IPS-18a (cell line): ENCODE measurements around the gene MRPS27.
A peak's percentile ranks its signal among the peaks of the same experiment; 100 is the strongest.
"Not testable (repeated sequence)": the region's sequence is repeated elsewhere in the genome, so short reads cannot be mapped to it uniquely, and the experiment has no call there.

Experiments
- H3K27ac ChIP-seq: one replicate; pipeline ENCODE4 v1.5.1; 2013; ENCODE audit warnings: low read length
- H3K27me3 ChIP-seq: one replicate; pipeline ENCODE4 v1.6.1; 2013; ENCODE audit warnings: mild to moderate bottlenecking, low read length; ENCODE audit not compliant: control insufficient read depth, insufficient read depth
- H3K36me3 ChIP-seq: one replicate; pipeline ENCODE4 v1.6.1; 2013; ENCODE audit warnings: low read depth, low read length; ENCODE audit not compliant: control insufficient read depth
- H3K4me1 ChIP-seq: one replicate; pipeline ENCODE4 v1.6.1; 2013; ENCODE audit warnings: low read depth, low read length; ENCODE audit not compliant: control insufficient read depth
- H3K4me3 ChIP-seq: one replicate; pipeline ENCODE4 v1.5.1; 2013; ENCODE audit warnings: low read length
- H3K9ac ChIP-seq: one replicate; pipeline ENCODE4 v1.6.1; 2013; ENCODE audit warnings: mild to moderate bottlenecking, low read length, moderate library complexity
- H3K9me3 ChIP-seq: one replicate; pipeline ENCODE4 v1.6.1; 2013; ENCODE audit warnings: low read depth, low read length; ENCODE audit not compliant: control insufficient read depth

Gene MRPS27

GRCh38 chr5:72325566-72326305, 5.7 kb upstream of the MRPS27 start:
- peaks cover 12% of the 10 kb centered on the region for H3K36me3 ChIP-seq
- H3K4me3 ChIP-seq: no peak overlapping the region
- H3K27me3 ChIP-seq: no peaks in the 10 kb centered on the region
- H3K9me3 ChIP-seq: no peaks in the 10 kb centered on the region
- H3K9ac ChIP-seq: no peak overlapping the region
- H3K27ac ChIP-seq: no peak overlapping the region
- peaks cover 3% of the 10 kb centered on the region for H3K4me1 ChIP-seq

GRCh38 chr5:72324189-72324825, 4.3 kb upstream of the MRPS27 start:
- Histone ChIP-seq H3K4me3 (no peak overlapping the region), H3K4me1 (no peaks in the 10 kb centered on the region), H3K27me3 (no peaks in the 10 kb centered on the region), H3K9ac (no peak overlapping the region), H3K27ac (no peak overlapping the region), H3K9me3 (no peaks in the 10 kb centered on the region), H3K36me3 (peaks cover 12% of the 10 kb centered on the region)

GRCh38 chr5:72319435-72319975, 535 bp downstream of the MRPS27 start:
- Histone ChIP-seq H3K27ac (peak overlapping the region; percentile 99), H3K4me3 (peak overlapping the region; percentile 100), H3K9ac (peak overlapping the region; percentile 98)
- not testable (repeated sequence) for H3K4me1 ChIP-seq, H3K9me3 ChIP-seq, H3K36me3 ChIP-seq, H3K27me3 ChIP-seq

- Histone ChIP-seq H3K9ac (no peak overlapping the region), H3K27ac (no peak overlapping the region), H3K4me1 (peaks cover 5% of the 10 kb centered on the region), H3K27me3 (no peaks in the 10 kb centered on the region), H3K4me3 (no peak overlapping the region), H3K36me3 (peaks cover 38% of the 10 kb centered on the region), H3K9me3 (no peaks in the 10 kb centered on the region)
These were observed 5.4 kb downstream of the MRPS27 start for GRCh38 chr5:72314571-72315172.

GRCh38 chr5:72313141-72313540, 6.9 kb downstream of the MRPS27 start:
- Histone ChIP-seq H3K9me3 (no peaks in the 10 kb centered on the region), H3K27me3 (no peaks in the 10 kb centered on the region), H3K4me3 (no peak overlapping the region), H3K9ac (no peak overlapping the region), H3K27ac (no peak overlapping the region), H3K36me3 (peaks cover 42% of the 10 kb centered on the region), H3K4me1 (no peaks in the 10 kb centered on the region)

- H3K4me3 ChIP-seq: peak overlapping the region; percentile 56
- no peak overlapping the region for H3K27ac ChIP-seq
- peak overlapping the region; percentile 47 for H3K9ac ChIP-seq
- H3K36me3 ChIP-seq: peaks cover 38% of the 10 kb centered on the region
- no peaks in the 10 kb centered on the region for H3K9me3 ChIP-seq
- H3K27me3 ChIP-seq: no peaks in the 10 kb centered on the region
- H3K4me1 ChIP-seq: peaks cover 7% of the 10 kb centered on the region
These were observed 11.2 kb downstream of the MRPS27 start for GRCh38 chr5:72308853-72309191.

GRCh38 chr5:72307968-72308852, 11.8 kb downstream of the MRPS27 start:
- no peaks in the 10 kb centered on the region for H3K9me3 ChIP-seq
- H3K9ac ChIP-seq: peak overlapping the region; percentile 47
- H3K27ac ChIP-seq: no peak overlapping the region
- H3K36me3 ChIP-seq: peaks cover 32% of the 10 kb centered on the region
- H3K27me3 ChIP-seq: no peaks in the 10 kb centered on the region
- H3K4me3 ChIP-seq: peak overlapping the region; percentile 56
- peaks cover 7% of the 10 kb centered on the region for H3K4me1 ChIP-seq

GRCh38 chr5:72307573-72307967, 12.5 kb downstream of the MRPS27 start:
- Histone ChIP-seq H3K36me3 (peaks cover 28% of the 10 kb centered on the region), H3K9ac (peak overlapping the region; percentile 47), H3K9me3 (no peaks in the 10 kb centered on the region), H3K27ac (no peak overlapping the region), H3K4me3 (peak overlapping the region; percentile 56), H3K27me3 (no peaks in the 10 kb centered on the region), H3K4me1 (peaks cover 12% of the 10 kb centered on the region)

- no peaks in the 10 kb centered on the region for H3K9me3 ChIP-seq
- peaks cover 12% of the 10 kb centered on the region for H3K36me3 ChIP-seq
- no peaks in the 10 kb centered on the region for H3K27me3 ChIP-seq
- H3K4me3 ChIP-seq: no peak overlapping the region
- no peak overlapping the region for H3K27ac ChIP-seq
- no peak overlapping the region for H3K9ac ChIP-seq
- peaks cover 29% of the 10 kb centered on the region for H3K4me1 ChIP-seq
These were observed 14.6 kb downstream of the MRPS27 start for GRCh38 chr5:72305194-72306142.

GRCh38 chr5:72302171-72302570, 17.9 kb downstream of the MRPS27 start:
- H3K27me3 ChIP-seq: no peaks in the 10 kb centered on the region
- no peaks in the 10 kb centered on the region for H3K9me3 ChIP-seq
- peaks cover 5% of the 10 kb centered on the region for H3K36me3 ChIP-seq
- peak overlapping the region; percentile 23 for H3K4me3 ChIP-seq
- H3K9ac ChIP-seq: no peak overlapping the region
- H3K27ac ChIP-seq: no peak overlapping the region
- peaks cover 29% of the 10 kb centered on the region for H3K4me1 ChIP-seq
